GM12892 (cell line): Measurements from ENCODE around the gene RPP25.
A peak's percentile ranks its signal among the peaks of the same experiment; 100 is the strongest.

Source experiments
- POLR2A ChIP-seq: IDR thresholded peaks from 2 replicates; pipeline ENCODE4 v1.6.1; 2011; ENCODE audit warnings: low read depth, low read length, control low read depth
- POLR2AphosphoS5 ChIP-seq: IDR thresholded peaks from 2 replicates; pipeline ENCODE4 v1.6.1; 2011; ENCODE audit warnings: low read depth, low read length, control low read depth

DNA sequence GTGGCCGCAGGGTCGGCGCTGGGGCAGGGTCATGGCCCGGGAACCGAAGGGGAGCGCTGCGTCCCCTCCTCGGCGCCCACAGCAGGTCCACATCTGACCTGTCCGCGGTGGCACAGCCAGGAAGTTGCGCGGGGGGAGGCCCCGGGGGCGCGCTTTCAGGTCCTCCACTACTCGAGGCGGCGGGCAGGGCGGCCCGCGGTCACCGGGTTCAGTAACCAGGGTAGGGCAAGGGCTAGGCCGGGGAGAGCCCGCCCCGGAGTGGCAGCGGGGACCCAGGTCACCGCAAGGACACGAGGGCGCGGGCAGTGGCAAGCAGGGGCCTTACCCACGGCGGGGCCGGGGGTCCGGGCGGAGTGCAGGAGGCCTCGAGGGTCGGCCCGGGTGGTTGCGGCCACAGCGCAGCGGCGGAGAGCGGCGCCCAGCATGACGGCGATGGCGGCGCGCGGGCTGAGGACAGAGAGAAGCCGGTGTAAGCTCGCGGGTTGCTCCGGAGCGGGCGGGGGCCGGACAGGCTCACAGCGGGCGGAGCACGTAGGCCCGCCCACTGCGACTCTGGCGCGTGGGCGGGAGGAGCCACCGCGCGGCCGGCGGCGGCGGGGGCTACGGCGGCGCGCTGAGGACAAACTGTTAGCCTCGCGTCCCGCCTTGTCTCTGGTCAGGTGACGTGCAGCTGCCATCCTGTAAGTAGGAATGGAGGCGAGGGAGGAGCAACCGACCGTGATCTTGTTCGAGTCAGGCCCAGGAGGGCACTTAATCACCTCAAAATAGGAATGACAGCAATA is 18.8 kb downstream of the RPP25 start, which contains the start of gene COX5A:
- TF ChIP-seq POLR2A: peak; percentile 90
- peak; percentile 79 for TF ChIP-seq POLR2AphosphoS5
